Measurements from ENCODE around the gene UNCX.
"Not testable (repeated sequence)": the region's sequence is repeated elsewhere in the genome, so short reads cannot be mapped to it uniquely, and the experiment has no call there.

The UNCX gene

DNA sequence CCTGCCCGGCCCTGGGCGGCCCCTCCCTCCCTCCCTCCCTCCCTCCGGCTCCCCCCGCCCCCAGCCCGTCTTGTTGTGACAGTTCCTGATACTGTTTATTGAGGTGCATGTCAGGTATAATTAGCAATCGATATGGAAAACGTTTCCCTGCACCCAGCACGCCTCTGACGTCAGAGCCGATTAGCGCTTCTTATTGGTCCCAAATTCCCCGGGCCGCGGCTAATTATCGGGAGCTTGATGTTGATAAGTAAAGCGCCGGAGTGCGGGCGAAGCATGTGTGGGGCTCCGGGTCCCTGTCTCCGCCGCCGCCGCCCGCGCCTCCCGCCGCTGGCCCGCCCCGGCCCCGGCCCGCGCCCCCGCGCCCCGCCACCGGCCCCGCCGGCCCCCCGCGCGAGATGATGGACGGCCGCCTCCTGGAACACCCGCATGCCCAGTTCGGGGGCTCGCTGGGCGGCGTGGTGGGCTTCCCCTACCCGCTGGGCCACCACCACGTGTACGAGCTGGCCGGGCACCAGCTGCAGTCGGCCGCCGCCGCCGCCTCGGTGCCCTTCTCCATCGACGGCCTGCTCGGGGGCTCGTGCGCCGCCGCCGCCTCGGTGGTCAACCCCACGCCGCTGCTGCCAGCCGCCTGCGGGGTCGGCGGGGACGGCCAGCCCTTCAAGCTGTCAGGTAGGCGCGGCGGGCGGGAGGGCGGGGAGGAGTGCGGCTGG, at the start of gene UNCX:
UNCX (plus strand) TSS at position 250 of the 710 bp plus-strand sequence; CDS start at position 396, 146 bp downstream.
- no peak for DNase-seq

GRCh38 chr7:1187127-1187526, 45.5 kb upstream of the UNCX start:
- DNase-seq: no peak

DNA sequence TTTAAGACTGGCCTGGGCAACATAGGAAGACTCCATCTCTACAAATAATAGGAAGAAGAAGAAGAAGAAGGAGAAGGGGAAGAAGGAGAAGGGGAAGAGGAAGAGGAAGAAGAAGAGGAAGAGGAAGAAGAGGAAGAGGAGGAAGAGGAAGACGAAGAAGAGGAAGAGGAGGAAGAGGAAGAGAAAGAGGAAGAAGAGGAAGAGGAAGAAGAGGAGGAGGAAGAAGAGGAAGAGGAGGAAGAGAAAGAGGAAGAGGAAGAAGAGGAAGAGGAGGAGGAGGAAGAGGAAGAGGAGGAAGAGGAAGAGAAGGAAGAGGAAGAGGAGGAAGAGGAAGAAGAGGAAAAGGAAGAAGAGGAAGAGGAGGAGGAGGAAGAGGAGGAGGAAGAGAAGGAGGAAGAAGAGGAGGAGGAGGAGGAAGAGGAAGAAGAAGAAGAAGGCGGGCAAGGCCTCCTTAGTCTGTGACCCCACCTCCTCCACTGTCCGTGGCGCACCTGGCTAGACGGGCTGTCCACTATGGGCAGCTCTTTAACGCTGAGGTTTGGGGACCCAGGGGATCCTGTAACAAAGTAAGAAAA, 43.9 kb upstream of the UNCX start:
- DNase-seq: no peak

DNA sequence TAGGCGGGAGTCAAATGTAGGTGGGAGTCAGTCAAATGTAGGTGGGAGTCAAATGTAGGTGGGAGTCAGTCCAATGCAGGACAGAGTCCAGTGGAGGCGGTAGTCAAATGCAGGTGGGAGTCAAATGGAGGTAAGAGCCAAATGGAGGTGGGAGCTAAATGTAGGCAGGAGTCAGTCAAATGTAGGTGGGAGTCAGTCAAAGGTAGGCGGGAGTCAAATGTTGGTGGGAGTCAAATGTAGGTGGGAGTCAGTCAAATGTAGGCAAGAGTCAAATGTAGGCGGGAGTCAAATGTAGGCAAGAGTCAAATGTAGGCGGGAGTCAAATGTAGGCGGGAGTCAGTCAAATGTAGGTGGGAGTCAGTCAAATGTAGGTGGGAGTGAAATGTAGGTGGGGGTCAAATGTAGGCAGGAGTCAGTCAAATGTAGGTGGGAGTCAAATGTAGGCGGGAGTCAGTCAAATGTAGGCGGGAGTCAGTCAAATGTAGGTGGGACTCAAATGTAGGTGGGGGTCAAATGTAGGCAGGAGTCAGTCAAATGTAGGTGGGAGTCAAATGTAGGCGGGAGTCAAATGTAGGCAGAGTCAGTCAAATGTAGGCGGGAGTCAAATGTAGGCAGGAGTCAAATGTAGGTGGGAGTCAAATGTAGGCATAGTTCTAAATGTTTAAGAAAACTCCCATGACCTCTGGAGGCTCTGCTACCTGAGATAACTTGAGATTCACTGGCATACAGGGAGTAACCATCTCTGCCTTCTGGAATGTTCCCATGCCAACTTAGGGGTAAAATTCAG, 42.5 kb upstream of the UNCX start:
- no peak for DNase-seq

GRCh38 chr7:1192171-1192676, 40.4 kb upstream of the UNCX start:
- DNase-seq: no peak

GRCh38 chr7:1193593-1194424, 38.9 kb upstream of the UNCX start:
- DNase-seq: peak; percentile 45

- not testable (repeated sequence) for DNase-seq
Observed at GRCh38 chr7:1196441-1196840, 36.2 kb upstream of the UNCX start.

- no peak for DNase-seq
Observed at GRCh38 chr7:1196950-1197349, 35.7 kb upstream of the UNCX start.

DNA sequence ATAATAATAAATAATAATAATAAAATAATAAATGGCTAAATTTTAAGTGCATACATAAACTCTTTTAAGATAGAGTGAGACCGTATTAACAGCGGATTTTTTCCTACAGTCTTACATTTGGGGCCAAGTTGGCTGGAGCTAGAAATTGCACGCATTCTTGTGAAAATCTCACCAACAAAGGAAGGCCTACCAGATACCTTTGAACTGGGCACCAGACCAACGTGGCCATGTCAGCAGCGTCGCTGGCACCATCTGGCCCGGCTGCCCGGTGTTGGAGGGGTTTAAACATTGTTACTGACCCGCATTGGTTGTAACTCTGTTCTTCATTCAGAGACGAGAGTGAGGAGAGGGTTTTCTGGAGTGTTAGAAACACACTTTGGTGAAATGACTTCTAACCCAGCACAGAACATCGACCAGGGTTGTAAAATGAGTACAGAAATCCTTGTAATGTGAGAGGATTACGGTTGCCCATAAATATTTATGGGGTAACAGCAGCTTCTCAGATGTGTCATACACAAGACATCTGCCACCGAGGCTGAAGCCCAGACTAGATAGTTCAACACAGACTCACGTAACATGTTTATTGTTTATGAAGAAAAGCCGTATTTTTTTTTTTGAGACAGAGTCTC, 34.6 kb upstream of the UNCX start:
- no peak for DNase-seq

DNA sequence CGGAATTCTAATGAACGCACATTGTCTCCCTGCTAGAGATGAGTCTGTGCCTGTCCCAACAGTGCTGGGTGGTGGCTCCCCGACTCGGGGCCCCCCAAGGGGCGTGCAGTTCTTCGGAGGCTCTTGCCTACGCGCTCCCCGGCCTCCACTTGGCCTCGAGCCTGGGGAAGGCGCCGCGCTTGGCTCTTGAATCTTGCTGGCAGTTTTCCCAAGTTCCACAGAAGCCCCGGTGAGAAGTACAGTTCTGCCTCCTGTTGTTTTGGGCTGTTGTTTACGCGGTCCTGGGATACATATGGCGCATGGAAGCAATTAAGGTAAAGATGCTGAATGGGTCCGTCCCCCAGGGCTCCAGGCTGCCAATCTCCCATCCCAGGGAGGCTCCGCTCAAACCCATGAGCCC, 32.6 kb upstream of the UNCX start:
- no peak for DNase-seq

- no peak for DNase-seq
Observed at GRCh38 chr7:1201916-1202315, 30.8 kb upstream of the UNCX start.

- DNase-seq: not testable (repeated sequence)
Observed at GRCh38 chr7:1202914-1203313, 29.8 kb upstream of the UNCX start.

- no peak for DNase-seq
Observed at GRCh38 chr7:1204460-1205140, 28.1 kb upstream of the UNCX start.

DNA sequence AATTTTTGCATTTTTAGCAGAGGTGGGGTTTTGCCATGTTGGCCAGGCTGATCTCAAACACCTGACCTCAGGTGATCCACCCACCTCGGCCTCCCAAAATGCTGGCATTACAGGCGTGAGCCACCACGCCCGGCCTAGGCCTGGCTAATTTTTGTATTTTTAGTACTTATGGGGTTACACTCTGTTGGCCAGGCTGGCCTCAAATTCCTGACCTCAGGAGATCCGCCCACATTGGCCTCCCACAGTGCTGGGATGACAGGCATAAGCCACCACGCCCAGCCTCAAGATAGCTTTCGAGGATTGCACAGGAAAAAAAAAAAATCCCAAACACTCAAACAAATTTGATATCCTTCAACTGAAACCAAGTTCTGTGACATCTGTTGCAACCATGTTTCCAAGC, 26.9 kb upstream of the UNCX start:
- DNase-seq: not testable (repeated sequence)

- DNase-seq: no peak
Observed at GRCh38 chr7:1209097-1209496, 23.6 kb upstream of the UNCX start.

DNA sequence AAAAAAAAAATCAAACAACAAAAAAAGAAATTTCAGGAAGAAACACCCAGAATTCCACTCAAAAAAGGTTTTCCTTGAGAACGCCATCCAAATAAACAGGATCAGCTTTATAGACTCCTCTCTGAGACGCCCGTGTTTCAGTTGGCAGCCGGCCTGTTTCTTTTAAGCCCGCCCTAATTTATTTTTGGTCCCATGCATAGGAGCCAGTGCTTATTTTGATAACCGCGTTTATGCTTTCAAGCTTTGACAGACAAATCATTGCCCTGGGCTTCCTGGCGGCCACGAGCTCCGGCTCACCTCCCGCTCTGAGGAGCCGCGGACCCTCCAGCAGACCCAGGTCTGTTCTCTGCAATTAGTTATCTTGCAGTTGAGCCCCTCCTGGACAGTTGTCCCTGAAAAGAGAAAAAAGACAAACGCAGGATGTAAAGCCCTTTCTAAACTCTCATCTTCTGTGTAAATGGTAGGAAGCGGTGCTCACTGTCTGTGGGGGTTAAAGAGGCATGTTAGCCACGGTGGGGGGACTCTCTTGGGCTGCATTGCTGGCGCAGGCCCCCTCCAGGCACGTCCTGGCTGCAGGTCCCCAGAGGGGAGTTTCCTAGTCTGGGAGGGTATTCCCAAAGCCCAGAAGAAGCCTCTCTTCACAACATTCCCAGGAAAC, 22.2 kb upstream of the UNCX start:
- no peak for DNase-seq

- no peak for DNase-seq
Observed at GRCh38 chr7:1210979-1211608, 21.6 kb upstream of the UNCX start.

GRCh38 chr7:1211611-1212010, 21.1 kb upstream of the UNCX start:
- DNase-seq: no peak

- DNase-seq: not testable (repeated sequence)
Observed at GRCh38 chr7:1212025-1212424, 20.6 kb upstream of the UNCX start.

- DNase-seq: no peak
Observed at GRCh38 chr7:1214516-1214915, 18.2 kb upstream of the UNCX start.

Data from activated naive CD4-positive, alpha-beta T cell treated with anti-CD3 and anti-CD28 coated beads, Interleukin-2, amount 50 U/mL, for 16 hours (primary cell).